Astrocyte (in vitro differentiated cells and primary cell): ENCODE results near the gene EP400. TPM values are rescaled to one million over a fixed set of nuclear protein-coding genes. Genes with fewer than 3 reads are reported as not detected.

Experiments
- DNase-seq: peaks from one replicate; pipeline ENCODE4 v3.0.0-alpha.2; 2010; ENCODE audit warnings: low read depth
- FAIRE-seq: peaks from 2 replicates; lab custom pipeline; 2011; peaks lifted over from hg19 to GRCh38; lab: Jason Lieb, UNC
- H2AFZ ChIP-seq: 2 replicates; pipeline ENCODE4 v1.6.0; 2012; ENCODE audit warnings: low read depth, low read length, inconsistent platforms
- H3K27ac ChIP-seq: 2 replicates; pipeline ENCODE4 v1.5.1; 2011; ENCODE audit warnings: low read depth, low read length, inconsistent platforms
- H3K27me3 ChIP-seq: 2 replicates; pipeline ENCODE4 v1.6.0; 2011; ENCODE audit warnings: low read length, inconsistent platforms; ENCODE audit not compliant: insufficient read depth
- H3K36me3 ChIP-seq: 2 replicates; pipeline ENCODE4 v1.5.1; 2011; ENCODE audit warnings: low read length, inconsistent platforms; ENCODE audit not compliant: insufficient read depth
- H3K4me1 ChIP-seq: 2 replicates; pipeline ENCODE4 v1.5.1; 2011; ENCODE audit warnings: low read length, inconsistent platforms; ENCODE audit not compliant: insufficient read depth
- H3K4me2 ChIP-seq: 2 replicates; pipeline ENCODE4 v1.6.0; 2012; ENCODE audit warnings: low read length, inconsistent platforms
- H3K4me3 ChIP-seq: 2 replicates; pipeline ENCODE4 v1.5.1; 2011; ENCODE audit warnings: low read depth, mild to moderate bottlenecking, low read length, inconsistent platforms; ENCODE audit not compliant: insufficient read depth
- H3K79me2 ChIP-seq: 2 replicates; pipeline ENCODE4 v1.6.0; 2012; ENCODE audit warnings: mild to moderate bottlenecking, low read length, inconsistent platforms; ENCODE audit not compliant: insufficient read depth
- H3K9ac ChIP-seq: 2 replicates; pipeline ENCODE4 v1.6.0; 2012; ENCODE audit warnings: mild to moderate bottlenecking, low read length, inconsistent platforms
- H3K9me3 ChIP-seq: 2 replicates; pipeline ENCODE4 v1.5.1; 2012; ENCODE audit warnings: low read depth, mild to moderate bottlenecking, low read length, inconsistent platforms; ENCODE audit not compliant: insufficient read depth
- H4K20me1 ChIP-seq: 2 replicates; pipeline ENCODE4 v1.6.0; 2012; ENCODE audit warnings: low read length, inconsistent platforms; ENCODE audit not compliant: insufficient read depth
- H3K27ac Mint-ChIP-seq: one replicate; pipeline ENCODE4 v1.8.0; 2021; ENCODE audit warnings: mild to moderate bottlenecking, mixed read lengths; ENCODE audit not compliant: unreplicated experiment
- H3K27me3 Mint-ChIP-seq: one replicate; pipeline ENCODE4 v1.8.0; 2021; ENCODE audit warnings: low read depth, mixed read lengths; ENCODE audit not compliant: unreplicated experiment
- H3K36me3 Mint-ChIP-seq: one replicate; pipeline ENCODE4 v1.8.0; 2021; ENCODE audit warnings: low read depth, mixed read lengths; ENCODE audit not compliant: unreplicated experiment
- H3K4me1 Mint-ChIP-seq: one replicate; pipeline ENCODE4 v1.8.0; 2021; ENCODE audit warnings: low read depth, mixed read lengths; ENCODE audit not compliant: unreplicated experiment
- H3K4me3 Mint-ChIP-seq: one replicate; pipeline ENCODE4 v1.8.0; 2021; ENCODE audit warnings: mild to moderate bottlenecking, moderate library complexity, mixed read lengths; ENCODE audit not compliant: unreplicated experiment
- H3K9me3 Mint-ChIP-seq: one replicate; pipeline ENCODE4 v1.8.0; 2021; ENCODE audit warnings: mild to moderate bottlenecking, mixed read lengths; ENCODE audit not compliant: unreplicated experiment
- CTCF ChIP-seq: IDR thresholded peaks from 2 replicates; pipeline ENCODE4 v1.5.1; 2011; ENCODE audit warnings: low read depth, mild to moderate bottlenecking, inconsistent platforms, low read length, moderate library complexity; ENCODE audit not compliant: insufficient read depth
- EZH2 ChIP-seq: IDR thresholded peaks from 2 replicates; pipeline ENCODE4 v1.6.1; 2012; ENCODE audit warnings: mild to moderate bottlenecking, low read length, inconsistent platforms; ENCODE audit not compliant: insufficient read depth
- total RNA-seq: library from RNA; stranded (reverse); gene quantifications from 2 replicates; pipeline ENCODE4 v1.2.1, GENCODE V29; 2021

Gene EP400
- total RNA-seq, 1 donor from 2014 or later, result 39.8 TPM

GRCh38 chr12:132130690-132131089 is 180.9 kb downstream of the EP400 start:
- Mint-ChIP-seq H3K4me3 (no peak overlapping the region), H3K36me3 (peaks cover 45% of the 10 kb centered on the region), H3K4me1 (no peaks in the 10 kb centered on the region), H3K27me3 (no peaks in the 10 kb centered on the region), H3K27ac (no peak overlapping the region), H3K9me3 (peaks cover 17% of the 10 kb centered on the region)
- peaks cover 26% of the 10 kb centered on the region for H3K36me3 ChIP-seq
- H3K9ac ChIP-seq, result no peak overlapping the region
- no peak overlapping the region for H2AFZ ChIP-seq
- H3K79me2 ChIP-seq, result no peaks in the 10 kb centered on the region
- no peaks in the 10 kb centered on the region for H3K27me3 ChIP-seq
- no peak for FAIRE-seq
- no peak overlapping the region for H3K4me2 ChIP-seq
- TF ChIP-seq EZH2 (no peak), CTCF (no peak)
- H4K20me1 ChIP-seq, result no peaks in the 10 kb centered on the region
- H3K4me3 ChIP-seq, result no peak overlapping the region
- peaks cover 3% of the 10 kb centered on the region for H3K9me3 ChIP-seq
- no peak for DNase-seq
- H3K27ac ChIP-seq, result no peak overlapping the region
- H3K4me1 ChIP-seq, result no peaks in the 10 kb centered on the region

Other genes starting within 250 kb of the EP400 start
- gene SFSWAP, start 238.9 kb upstream of the EP400 start, total RNA-seq, result 32.8 and 35.7 TPM in 2 replicates
- 5.6 and 8.4 TPM in 2 replicates for gene MMP17, start 121.5 kb upstream of the EP400 start, total RNA-seq
- 51.7 and 51.8 TPM in 2 replicates for gene ULK1, start 55.3 kb upstream of the EP400 start, total RNA-seq
- 30.4 and 33.7 TPM in 2 replicates for gene PUS1, start 20.7 kb upstream of the EP400 start, total RNA-seq
- gene DDX51, start 194.4 kb downstream of the EP400 start, total RNA-seq, result 8.2 and 10.2 TPM in 2 replicates
- 15.7 and 16.5 TPM in 2 replicates for gene NOC4L, start 194.5 kb downstream of the EP400 start, total RNA-seq